ENCODE measurements around the gene ST6GAL1. TPM values are rescaled to one million over a fixed set of nuclear protein-coding genes. Genes with fewer than 3 reads are reported as not detected.
"Not testable (repeated sequence)": the region's sequence is repeated elsewhere in the genome, so short reads cannot be mapped to it uniquely, and the experiment has no call there.

Gene ST6GAL1
- total RNA-seq, 1 donor from 2014 or later: 5.5 TPM

- DNase-seq (ENCODE audit: low read depth): no peak
- H3K27me3 ChIP-seq (ENCODE audit: control insufficient read depth, insufficient read depth, low read length): no peaks in the 10 kb centered on the region
- no peak for TF ChIP-seq CTCF (IDR thresholded peaks at IDR 0.05; ENCODE audit: insufficient read depth, low read length, severe bottlenecking)
- no peak overlapping the region for H3K4me3 ChIP-seq (ENCODE audit: low read depth, low read length)
- H3K36me3 ChIP-seq (ENCODE audit: control insufficient read depth, insufficient read depth, low read length): no peaks in the 10 kb centered on the region
- no peak for FAIRE-seq
Observed at GRCh38 chr3:186886202-186886981, 43.9 kb upstream of the ST6GAL1 start.

- FAIRE-seq; DNase-seq (ENCODE audit: low read depth); H3K36me3 ChIP-seq (ENCODE audit: control insufficient read depth, insufficient read depth, low read length); H3K4me3 ChIP-seq (ENCODE audit: low read depth, low read length); H3K27me3 ChIP-seq (ENCODE audit: control insufficient read depth, insufficient read depth, low read length): not testable (repeated sequence)
Observed at GRCh38 chr3:186887507-186887938, 42.8 kb upstream of the ST6GAL1 start.

DNA sequence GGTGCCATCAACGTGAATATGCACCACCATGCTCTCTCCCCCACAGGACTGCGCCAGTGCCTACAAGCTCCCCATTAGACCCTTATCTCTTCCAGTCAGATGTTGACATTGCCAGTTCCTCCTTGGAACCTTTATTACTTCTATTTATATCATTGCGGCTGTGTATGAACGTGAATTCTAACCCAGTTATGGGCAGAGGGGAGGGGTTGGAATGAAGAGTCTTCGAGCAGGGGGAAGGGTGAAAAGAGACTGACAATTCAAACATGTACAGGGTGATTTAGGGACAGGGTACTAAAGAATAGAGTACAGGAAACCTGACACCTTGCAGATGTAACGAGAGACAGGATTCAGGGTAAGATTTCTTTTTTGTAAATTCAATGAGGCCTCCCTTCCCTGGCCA is 41.8 kb upstream of the ST6GAL1 start:
- no peak for TF ChIP-seq CTCF (IDR thresholded peaks at IDR 0.05; ENCODE audit: insufficient read depth, low read length, severe bottlenecking)
- DNase-seq (ENCODE audit: low read depth): no peak
- H3K27me3 ChIP-seq (ENCODE audit: control insufficient read depth, insufficient read depth, low read length): no peaks in the 10 kb centered on the region
- no peak overlapping the region for H3K4me3 ChIP-seq (ENCODE audit: low read depth, low read length)
- FAIRE-seq: no peak
- no peaks in the 10 kb centered on the region for H3K36me3 ChIP-seq (ENCODE audit: control insufficient read depth, insufficient read depth, low read length)

DNA sequence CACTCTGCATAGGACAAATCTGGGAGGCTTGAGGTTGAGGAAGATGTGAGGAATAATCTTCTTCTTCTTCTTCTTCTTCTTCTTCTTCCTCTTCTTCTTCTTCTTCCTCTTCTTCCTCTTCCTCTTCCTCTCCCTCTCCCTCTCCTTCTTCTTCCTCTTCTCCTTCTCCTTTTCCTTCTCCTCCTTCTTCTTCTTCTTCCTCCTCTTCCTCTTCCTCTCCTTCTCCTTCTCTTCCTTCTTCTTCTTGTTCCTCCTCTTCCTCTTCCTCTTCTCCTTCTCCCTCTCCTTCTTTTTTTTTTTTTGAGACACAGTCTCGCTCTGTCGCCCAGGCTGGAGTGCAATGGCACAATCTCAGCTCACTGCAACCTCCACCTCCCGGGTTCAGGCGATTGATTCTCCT is 40.6 kb upstream of the ST6GAL1 start:
- not testable (repeated sequence) for H3K4me3 ChIP-seq (ENCODE audit: low read depth, low read length); FAIRE-seq; H3K36me3 ChIP-seq (ENCODE audit: control insufficient read depth, insufficient read depth, low read length); DNase-seq (ENCODE audit: low read depth); H3K27me3 ChIP-seq (ENCODE audit: control insufficient read depth, insufficient read depth, low read length)

GRCh38 chr3:186890911-186891310 is 39.4 kb upstream of the ST6GAL1 start:
- no peaks in the 10 kb centered on the region for H3K36me3 ChIP-seq (ENCODE audit: control insufficient read depth, insufficient read depth, low read length)
- no peak for TF ChIP-seq CTCF (IDR thresholded peaks at IDR 0.05; ENCODE audit: insufficient read depth, low read length, severe bottlenecking)
- H3K4me3 ChIP-seq (ENCODE audit: low read depth, low read length): no peak overlapping the region
- DNase-seq (ENCODE audit: low read depth) (no peak), FAIRE-seq (no peak)
- H3K27me3 ChIP-seq (ENCODE audit: control insufficient read depth, insufficient read depth, low read length): no peaks in the 10 kb centered on the region

GRCh38 chr3:186893071-186893470 is 37.3 kb upstream of the ST6GAL1 start:
- not testable (repeated sequence) for FAIRE-seq; H3K27me3 ChIP-seq (ENCODE audit: control insufficient read depth, insufficient read depth, low read length); H3K36me3 ChIP-seq (ENCODE audit: control insufficient read depth, insufficient read depth, low read length); DNase-seq (ENCODE audit: low read depth); H3K4me3 ChIP-seq (ENCODE audit: low read depth, low read length)

- H3K27me3 ChIP-seq (ENCODE audit: control insufficient read depth, insufficient read depth, low read length): no peaks in the 10 kb centered on the region
- FAIRE-seq (no peak), DNase-seq (ENCODE audit: low read depth) (no peak)
- H3K4me3 ChIP-seq (ENCODE audit: low read depth, low read length): no peak overlapping the region
- no peak for TF ChIP-seq CTCF (IDR thresholded peaks at IDR 0.05; ENCODE audit: insufficient read depth, low read length, severe bottlenecking)
- no peaks in the 10 kb centered on the region for H3K36me3 ChIP-seq (ENCODE audit: control insufficient read depth, insufficient read depth, low read length)
Observed at GRCh38 chr3:186895406-186895805, 34.9 kb upstream of the ST6GAL1 start.

All from bronchial epithelial cell (primary cell).